Stimulated activated CD4-positive, alpha-beta T cell treated with anti-CD3 and anti-CD28 coated beads, Interleukin-4, amount 100 ng/mL, for 1 hour (primary cell): ENCODE results near the gene PPP1R11.

Source experiments
- DNase-seq: peaks from one replicate; pipeline ENCODE4 v3.0.0-alpha.2; 2020

The PPP1R11 gene

DNA sequence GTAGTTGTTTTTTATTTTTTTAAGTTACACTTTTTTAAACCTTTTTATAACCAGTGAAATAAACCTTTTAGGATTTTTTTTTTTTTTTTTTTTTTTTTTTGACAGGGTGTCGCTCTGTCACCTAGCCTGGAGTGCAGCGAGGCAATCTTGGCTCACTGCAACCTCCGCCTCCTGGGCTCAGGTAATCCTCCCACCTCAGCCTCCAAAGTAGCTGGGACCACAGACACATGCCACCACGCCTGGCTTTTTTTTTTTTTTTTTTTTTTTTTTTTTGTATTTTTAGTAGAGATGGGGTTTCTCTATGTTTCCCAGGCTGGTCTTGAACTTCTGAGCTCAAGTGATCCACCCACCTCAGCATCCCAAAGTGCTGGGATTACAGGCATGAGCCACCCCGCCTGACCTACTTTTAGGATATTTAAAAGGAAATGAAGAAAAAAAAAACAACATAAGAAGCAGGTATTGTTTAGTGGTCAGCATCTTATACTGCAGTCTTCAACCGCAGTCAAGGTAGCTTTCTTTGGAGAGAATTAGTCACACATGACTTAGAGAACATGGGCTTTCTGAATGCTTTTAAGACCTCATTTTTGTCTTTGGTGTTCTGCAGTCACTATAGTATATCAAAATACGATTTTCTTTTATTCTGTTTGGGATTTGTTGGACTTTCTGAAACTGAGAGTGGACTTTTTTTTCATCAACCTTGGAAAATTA, 4.4 kb upstream of the PPP1R11 start:
- DNase-seq: no peak

- DNase-seq: no peak
These were observed 3.7 kb upstream of the PPP1R11 start for GRCh38 chr6:30063315-30063714.

- DNase-seq: no peak
These were observed 916 bp upstream of the PPP1R11 start for GRCh38 chr6:30066082-30066481.

- no peak for DNase-seq
These were observed 602 bp downstream of the PPP1R11 start for GRCh38 chr6:30067460-30068139.

DNA sequence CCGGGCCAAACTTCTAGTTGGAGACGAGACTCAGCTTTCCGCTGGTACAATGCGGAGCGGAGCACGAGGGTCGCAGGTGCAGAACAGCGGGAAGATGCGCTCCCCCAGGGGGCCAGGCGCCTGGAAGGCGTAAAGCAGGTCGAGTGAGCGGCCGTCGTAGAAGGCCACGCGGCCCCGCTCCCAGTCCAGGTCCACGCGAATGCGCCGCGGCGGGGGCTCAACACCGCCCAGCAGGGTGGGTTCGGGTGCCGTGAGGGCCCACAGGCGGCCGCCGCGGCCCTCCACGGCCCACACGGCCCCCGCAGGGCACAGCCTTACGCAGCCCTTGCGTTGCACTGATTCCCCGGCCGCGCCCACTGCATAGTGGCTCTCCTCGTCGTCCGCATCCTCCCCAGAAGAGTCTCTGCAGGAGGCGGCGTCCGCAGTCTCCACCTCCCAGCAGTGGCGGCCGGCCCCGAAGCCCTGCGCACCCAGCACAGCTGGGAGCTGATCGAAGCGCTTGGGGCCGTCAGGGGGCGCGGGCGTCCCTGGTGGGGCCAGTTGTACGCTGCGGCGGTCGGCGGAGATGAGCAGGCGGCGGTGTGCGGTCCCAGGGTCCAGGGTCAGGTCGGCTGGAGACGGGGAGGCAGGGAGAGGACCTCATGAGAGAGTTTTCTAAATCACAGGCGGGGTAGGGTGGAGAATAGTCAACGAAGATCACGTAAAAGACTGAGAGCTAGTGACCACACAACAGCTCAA, 4.3 kb downstream of the PPP1R11 start:
- no peak for DNase-seq

GRCh38 chr6:30071858-30072257, 4.9 kb downstream of the PPP1R11 start:
- DNase-seq: no peak

DNA sequence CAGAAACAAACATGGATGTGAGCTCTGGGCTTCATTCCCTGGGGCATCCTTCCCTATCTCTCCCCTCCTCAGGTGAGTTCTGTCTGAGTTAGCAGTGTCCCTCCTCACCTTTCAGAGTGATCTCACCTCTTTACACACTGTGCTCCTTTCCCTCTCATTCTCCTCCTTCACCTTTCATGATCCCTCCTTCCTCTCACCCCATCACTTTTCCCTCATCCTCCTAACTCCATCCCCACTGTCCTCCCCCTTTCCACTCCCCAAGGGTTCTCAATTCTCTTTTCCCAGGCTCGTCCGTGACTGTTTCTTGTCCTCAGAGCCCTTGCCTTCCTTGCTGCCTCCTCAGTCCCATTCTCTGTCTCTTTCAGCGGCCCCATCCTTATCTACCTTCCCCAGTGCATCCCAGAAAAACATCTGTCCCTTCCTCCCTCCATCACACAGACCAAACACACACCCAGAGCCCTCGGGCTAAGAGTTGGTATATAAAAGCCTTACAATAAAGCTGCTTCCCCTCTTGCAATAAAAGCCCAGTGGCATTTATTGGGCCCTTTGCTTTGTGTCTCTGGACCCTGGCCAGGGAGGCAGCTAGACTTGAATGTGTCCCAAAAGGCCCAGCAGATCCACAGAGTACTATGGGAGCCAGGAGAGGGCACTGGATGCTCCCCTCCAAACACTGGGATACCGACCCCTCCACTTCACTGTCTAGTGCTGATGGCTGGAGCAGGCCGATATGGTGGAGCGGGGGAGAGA, 6.7 kb downstream of the PPP1R11 start:
- no peak for DNase-seq

DNA sequence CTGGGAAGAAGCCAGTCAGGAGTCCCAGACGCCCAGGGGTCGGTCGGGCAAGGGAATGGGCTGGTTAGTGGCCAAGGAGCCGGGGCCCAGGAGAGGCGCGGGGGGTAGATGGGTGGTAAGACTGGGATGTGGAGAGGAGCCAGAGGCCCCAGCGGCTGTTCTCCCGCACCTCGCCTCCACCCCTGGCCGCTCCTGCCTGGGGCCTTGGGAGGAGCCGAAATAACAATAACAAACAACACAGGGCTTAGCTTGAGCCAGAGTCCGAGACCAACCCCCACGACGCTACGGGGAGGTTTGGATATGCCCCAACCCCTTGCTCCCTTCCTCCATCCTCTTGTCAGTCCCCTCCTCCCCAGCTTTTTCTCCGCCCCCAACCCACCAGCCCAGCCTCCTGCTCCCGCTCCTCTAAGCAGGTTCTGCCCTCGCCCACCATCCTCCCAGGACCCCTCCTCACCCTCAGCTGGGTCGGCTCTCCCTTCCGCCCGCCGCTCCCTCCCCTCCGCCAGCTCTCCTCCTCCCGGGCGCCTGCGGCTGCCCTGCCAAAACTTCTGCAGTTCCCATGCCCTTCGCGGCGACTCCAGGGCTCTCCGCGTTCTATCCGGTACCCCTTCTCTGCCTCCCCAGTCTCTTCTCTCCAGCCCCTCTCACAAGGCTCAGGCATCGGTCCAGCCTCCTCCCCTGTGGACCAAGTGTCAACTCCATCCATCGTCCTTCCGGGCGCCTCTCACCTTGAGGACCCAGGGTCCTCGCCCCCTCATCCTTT, 7.5 kb downstream of the PPP1R11 start:
- no peak for DNase-seq

GRCh38 chr6:30075094-30075789, 8.2 kb downstream of the PPP1R11 start, which contains the start of gene RNF39:
Gene RNF39, minus strand, starts transcription at chr6:30075769. Its CDS starts 184 bp downstream, at chr6:30075585.
- DNase-seq: no peak

DNA sequence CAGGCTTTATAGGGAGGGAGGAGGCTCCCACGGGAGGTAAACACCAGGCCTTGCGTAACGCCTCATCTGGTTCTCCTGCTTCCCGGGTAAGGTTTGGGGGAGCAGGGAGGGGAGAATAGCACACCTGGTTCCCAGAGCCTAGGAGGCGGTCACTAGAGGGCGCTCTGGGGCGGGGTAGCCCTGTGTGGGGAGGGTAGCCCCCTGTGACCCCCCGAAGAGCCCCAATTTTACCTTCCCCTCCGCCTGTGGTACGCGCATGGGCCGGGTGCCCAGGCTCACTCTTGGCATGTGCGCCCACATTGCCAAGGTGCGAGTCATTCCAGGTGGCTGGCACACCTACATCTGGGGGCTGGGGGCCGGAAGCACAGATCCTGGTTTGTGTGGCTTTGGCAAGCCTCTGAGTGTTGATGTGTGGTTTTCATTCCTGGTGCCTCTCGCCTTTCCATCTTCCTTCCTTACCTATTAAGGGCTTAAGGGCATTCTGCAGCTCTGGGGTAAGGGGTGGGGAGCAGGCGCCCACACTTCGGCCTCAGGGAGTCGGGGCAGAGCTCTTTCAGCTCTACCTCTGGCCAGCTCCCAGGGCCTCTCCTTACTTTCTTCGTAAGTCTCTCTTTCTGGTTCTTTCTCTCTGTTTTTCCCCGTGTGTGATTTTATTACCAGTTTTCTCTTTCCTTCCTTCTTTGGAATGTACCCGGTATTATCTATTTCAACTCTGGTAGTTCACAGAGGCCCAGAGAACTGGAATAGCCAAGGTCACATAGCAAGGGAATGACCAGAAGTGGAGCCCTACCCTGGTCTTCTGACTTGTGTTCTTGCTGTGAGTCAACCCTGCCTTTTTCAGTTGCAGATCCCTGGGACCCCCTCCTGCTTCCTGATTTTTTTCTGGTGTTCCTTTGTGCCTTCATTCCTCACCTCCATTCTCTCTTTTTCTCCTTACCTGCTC, 9.1 kb downstream of the PPP1R11 start:
- DNase-seq: peak; percentile 29

GRCh38 chr6:30077218-30077617, 10.2 kb downstream of the PPP1R11 start:
- no peak for DNase-seq

- DNase-seq: no peak
These were observed 20.9 kb downstream of the PPP1R11 start for GRCh38 chr6:30087876-30088275.

DNA sequence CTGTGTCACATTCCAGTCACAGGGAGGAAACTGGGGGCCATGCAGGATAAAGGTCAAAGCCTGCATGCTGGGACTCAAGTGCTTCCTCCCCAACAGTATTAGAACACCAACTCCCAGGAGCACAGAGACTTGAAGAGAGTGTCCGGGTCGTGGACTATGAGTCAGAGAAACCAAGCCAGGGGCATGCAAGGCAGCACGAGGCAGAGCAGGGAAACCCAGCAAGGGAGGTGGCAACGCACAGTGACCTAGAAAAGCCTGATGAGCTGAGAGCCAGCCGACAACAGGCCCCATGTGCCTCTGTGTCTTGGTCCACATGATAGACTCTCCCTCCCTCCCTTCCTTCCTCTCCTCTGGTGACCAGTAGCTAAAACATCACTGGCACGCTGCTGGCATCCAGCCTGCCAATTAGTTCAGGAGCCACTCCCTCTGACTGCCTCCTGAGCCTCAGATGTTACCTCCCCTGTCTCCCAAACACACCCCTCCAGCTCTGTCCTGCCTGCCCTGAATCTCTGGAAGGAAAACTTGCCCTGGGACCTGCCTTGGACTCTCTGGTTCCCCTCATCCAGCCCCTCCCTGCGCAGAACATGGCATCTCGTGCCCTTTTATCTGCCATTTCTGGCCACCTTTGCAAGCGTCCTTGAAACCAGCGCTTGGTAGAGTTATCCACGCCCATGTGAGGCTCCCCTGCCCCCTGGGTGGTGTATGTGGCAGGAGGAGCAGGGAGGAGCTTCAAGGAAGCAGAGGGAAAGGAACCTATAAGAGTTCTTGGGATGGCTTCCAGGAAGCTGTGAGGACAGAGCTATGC, 24.8 kb downstream of the PPP1R11 start:
- no peak for DNase-seq

DNA sequence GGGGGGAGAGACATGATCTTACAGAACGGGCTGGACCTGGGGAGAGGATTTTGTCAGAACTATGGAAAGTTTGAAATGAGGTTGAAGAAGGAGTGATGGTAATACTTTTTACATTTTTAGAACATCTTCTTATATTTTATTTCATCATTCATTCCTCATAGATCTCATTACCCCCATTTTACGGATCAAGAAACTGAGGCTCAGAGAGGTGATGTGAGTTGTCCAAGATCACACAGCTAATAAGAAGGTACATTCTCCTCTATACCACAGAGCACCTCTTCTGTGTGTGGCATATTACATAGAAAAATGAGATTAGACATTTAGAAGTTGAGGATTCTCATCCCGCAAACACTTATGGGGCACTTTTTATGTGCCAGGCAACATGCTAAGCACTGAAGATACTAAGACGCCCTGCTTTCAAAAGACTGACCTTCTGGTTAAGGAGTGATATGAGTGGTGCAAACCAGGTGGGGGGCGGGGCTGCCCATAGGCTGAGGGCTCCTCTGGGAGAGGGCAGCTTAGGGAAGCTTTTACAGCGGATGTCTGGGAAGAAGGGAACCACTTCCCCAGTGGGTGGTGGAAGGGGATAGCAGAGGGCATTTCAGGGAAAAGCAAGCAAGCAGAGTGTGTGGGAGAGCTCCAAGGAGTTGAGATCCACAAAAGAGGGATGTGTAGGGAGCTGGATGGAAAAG, 26.0 kb downstream of the PPP1R11 start:
- no peak for DNase-seq

DNA sequence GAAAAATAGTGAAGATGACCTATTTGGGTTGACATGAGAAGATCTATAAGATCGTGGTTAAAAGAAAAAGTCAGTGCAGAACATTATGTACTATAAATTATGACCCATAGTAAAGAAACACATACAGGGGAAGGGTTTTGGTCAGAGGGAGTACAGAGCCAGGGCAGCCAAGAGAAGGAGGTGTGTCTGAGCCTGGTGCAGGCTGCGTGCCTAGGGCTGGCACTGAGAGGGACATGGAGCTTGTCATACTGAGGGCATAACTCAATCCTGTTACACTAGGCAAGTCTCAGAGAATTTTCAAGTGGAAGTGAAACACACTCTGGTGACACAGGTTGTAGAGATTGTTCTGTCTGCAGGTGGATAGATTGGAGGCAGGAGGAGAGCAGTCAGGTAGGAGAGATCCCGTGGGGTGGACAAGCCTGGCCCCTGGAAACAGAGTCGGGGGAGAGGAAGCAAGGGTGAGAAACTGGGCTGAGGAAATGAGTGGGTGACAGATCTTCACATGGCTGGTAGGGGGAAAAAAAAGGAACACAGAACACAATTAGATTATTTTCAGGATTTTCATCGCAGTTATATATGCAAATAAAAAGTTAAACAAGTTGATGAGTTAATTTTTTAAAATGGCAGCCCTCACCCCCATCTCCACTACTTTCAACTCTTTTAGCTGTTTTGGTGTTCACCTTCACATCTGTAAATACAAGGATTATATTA, 27.1 kb downstream of the PPP1R11 start:
- no peak for DNase-seq

DNA sequence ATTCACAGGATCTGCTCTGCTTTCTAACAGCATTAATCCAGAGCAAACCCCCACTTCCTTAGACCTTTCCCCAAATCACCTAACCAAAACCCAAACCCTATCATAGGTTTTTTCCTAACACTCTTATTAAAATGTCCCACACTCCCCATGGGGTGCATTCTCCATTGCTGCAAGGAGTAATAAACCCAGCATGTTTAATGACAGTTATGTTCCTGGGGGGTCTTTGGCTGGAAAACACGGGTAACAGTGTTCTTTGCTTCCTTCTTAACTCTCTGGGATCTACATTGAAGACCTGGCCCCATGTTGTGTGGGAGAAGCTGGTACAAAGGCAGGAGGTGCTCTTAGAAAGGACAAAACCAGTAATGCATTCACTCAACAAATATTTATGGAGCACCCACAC, 29.8 kb downstream of the PPP1R11 start:
- DNase-seq: no peak

DNA sequence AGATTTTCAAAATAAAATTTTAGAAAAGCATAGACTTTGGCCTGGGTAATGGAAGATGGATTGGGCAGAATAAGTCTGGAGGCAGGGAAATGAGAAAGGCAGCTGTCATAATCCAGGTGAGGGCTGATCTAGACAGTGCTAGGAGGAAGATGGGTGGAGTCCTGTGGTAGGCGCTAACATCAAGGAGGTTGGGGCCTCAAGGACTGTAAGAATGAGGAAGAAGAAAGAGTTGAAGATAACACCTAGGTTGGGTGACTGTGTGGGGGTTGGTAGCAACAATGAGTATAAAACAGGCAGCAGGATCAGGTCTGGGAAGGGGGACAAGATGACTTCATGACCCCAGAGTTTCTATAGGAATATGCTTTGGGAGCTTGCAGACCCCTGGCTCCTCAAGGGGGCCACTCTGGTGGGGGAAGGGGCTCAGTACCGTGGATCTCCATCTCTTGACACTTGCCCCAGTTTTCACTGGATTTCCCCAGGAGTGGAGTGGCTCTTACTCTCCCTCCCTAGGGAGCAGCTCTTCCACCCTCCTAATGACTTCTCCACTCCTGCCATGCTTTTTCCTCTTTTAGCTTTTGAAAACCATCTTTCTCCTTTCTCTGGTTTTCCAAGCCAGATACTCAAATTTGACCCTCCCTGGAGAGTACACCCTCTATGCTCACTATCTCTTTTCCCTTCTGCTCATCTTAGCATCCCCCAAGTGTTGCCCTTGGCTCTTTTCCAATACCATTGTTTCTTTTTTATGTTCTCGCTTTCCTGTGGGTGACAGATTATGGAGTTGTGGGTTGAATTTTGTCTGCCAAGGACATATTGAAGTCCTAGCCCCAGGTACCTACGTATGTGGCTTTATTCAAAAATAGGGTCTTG, 31.1 kb downstream of the PPP1R11 start:
- no peak for DNase-seq
